GM23248 (cell line): Measurements from ENCODE around the gene USP37. TPM values are rescaled to one million over a fixed set of nuclear protein-coding genes. Genes with fewer than 3 reads are reported as not detected.
A peak's percentile ranks its signal among the peaks of the same experiment; 100 is the strongest.

Experiments used
- DNase-seq: peaks from one replicate; pipeline ENCODE4 v3.0.0-alpha.2; 2015
- H2AFZ ChIP-seq: fragments of 200-600 bp; sonication (generic); 2 replicates; pipeline ENCODE4 v1.6.1; 2016; ENCODE audit warnings: antibody characterized with exemption
- H3F3A ChIP-seq: fragments of 200-600 bp; sonication (generic); 2 replicates; pipeline ENCODE4 v1.6.1; 2016; ENCODE audit warnings: mild to moderate bottlenecking, antibody characterized with exemption, mixed run types; ENCODE audit not compliant: insufficient read depth
- H3K27ac ChIP-seq: fragments of 200-600 bp; sonication (generic); 2 replicates; pipeline ENCODE4 v1.5.1; 2016; ENCODE audit warnings: mild to moderate bottlenecking
- H3K27me3 ChIP-seq: fragments of 200-600 bp; sonication (generic); replicated peaks from 2 replicates; pipeline ENCODE4 v1.6.1; 2016; ENCODE audit warnings: mild to moderate bottlenecking; ENCODE audit not compliant: insufficient read depth
- H3K36me3 ChIP-seq: fragments of 200-600 bp; sonication (generic); 2 replicates; pipeline ENCODE4 v1.6.1; 2016; ENCODE audit warnings: low read depth, mild to moderate bottlenecking
- H3K4me1 ChIP-seq: fragments of 200-600 bp; sonication (generic); 2 replicates; pipeline ENCODE4 v1.6.1; 2016; ENCODE audit warnings: mild to moderate bottlenecking; ENCODE audit not compliant: insufficient read depth
- H3K4me2 ChIP-seq: fragments of 200-600 bp; sonication (generic); one replicate; pipeline ENCODE4 v1.6.1; 2016; ENCODE audit warnings: mild to moderate bottlenecking; ENCODE audit not compliant: unreplicated experiment
- H3K4me3 ChIP-seq: fragments of 200-600 bp; sonication (generic); 2 replicates; pipeline ENCODE4 v1.5.1; 2016; ENCODE audit warnings: mild to moderate bottlenecking
- H3K79me2 ChIP-seq: fragments of 200-600 bp; sonication (generic); 2 replicates; pipeline ENCODE4 v1.6.1; 2016; ENCODE audit warnings: mild to moderate bottlenecking; ENCODE audit not compliant: insufficient read depth
- H3K9ac ChIP-seq: fragments of 200-600 bp; sonication (generic); 2 replicates; pipeline ENCODE4 v1.6.1; 2016; ENCODE audit warnings: mild to moderate bottlenecking
- H3K9me2 ChIP-seq: fragments of 200-600 bp; sonication (generic); 2 replicates; pipeline ENCODE4 v1.6.1; 2016; ENCODE audit warnings: mixed run types, mild to moderate bottlenecking, moderate library complexity; ENCODE audit not compliant: insufficient read depth
- H3K9me3 ChIP-seq: fragments of 200-600 bp; sonication (generic); one replicate; pipeline ENCODE4 v1.6.1; 2017; ENCODE audit warnings: low read depth
- H4K20me1 ChIP-seq: fragments of 200-600 bp; sonication (generic); 2 replicates; pipeline ENCODE4 v1.6.0; 2016; ENCODE audit not compliant: insufficient read depth
- EZH2 ChIP-seq: fragments of 200-600 bp; sonication (generic); IDR thresholded peaks from 2 replicates; pipeline ENCODE4 v1.6.1; 2018; ENCODE audit warnings: antibody characterized with exemption, mild to moderate bottlenecking; ENCODE audit not compliant: insufficient read depth, poor library complexity, severe bottlenecking
- EZH2phosphoT487 ChIP-seq: fragments of 200-600 bp; sonication (generic); IDR thresholded peaks from 2 replicates; pipeline ENCODE4 v1.6.1; 2018; ENCODE audit warnings: antibody characterized with exemption, moderate library complexity, mild to moderate bottlenecking, low read depth; ENCODE audit not compliant: insufficient read depth
- WGBS, 2 experiments: methylation state at CpG; one replicate each; pipeline ENCODE4 v1.1.6; 2015 to 2017; ENCODE audit warnings: low lambda C conversion rate in 2 of 2, low coverage in 1 of 2; ENCODE audit errors: missing lambda C conversion rate in 2 of 2; 5-methylcytosine and 5-hydroxymethylcytosine counted together
- in situ Hi-C: fragments of 300-500 bp; cut with MboI; formaldehyde crosslinking; loops from 2 replicates; pipeline ENCODE4 v1.15.0; 2020
- polyA plus RNA-seq: library from polyadenylated mRNA; unstranded; fragments of >200 nt; fragmentation: Nextera tagmentation; extraction: Ambion mirVana; gene quantifications from 2 replicates; pipeline ENCODE4 v1.2.1, GENCODE V29; 2016
- total RNA-seq: library from RNA; depleted of rRNA; stranded (reverse); fragments of >200 nt; shearing (Covaris generic); gene quantifications from 2 replicates; pipeline ENCODE4 v1.2.3, GENCODE V29; 2014

The USP37 gene
- total and polyA plus RNA-seq, 2 experiments from 2014 or later: 5.0 to 6.6 TPM

DNA sequence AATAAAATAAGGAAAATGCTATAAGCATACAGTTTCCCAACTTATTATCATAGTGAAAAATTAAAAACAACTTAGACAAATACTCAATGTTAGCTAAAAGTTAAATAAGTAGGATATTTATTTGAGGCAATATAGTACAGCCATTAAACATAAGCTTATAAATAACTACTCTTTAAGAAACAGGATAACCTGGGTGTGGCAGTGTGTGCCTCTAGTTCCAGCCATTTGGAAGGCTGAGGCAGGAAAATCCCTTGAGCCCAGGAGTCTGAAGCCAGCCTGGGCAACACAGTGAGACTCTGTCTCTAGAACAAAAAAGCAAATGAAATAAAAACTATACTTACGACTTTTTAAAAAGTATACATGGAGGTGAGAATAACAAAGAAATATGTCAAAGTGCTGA, 109.6 kb downstream of the USP37 start:
- in situ Hi-C loops: no loop called here
- H3K27me3 ChIP-seq: no peaks in the 10 kb centered on the region
- peaks cover 8% of the 10 kb centered on the region for H3K36me3 ChIP-seq
- H3K4me3 ChIP-seq: no peak overlapping the region
- no peak overlapping the region for H3K9ac ChIP-seq
- WGBS, 2 experiments: 93 to 94% methylated on average over 1 of the region's 1 CpG
- H3K9me2 ChIP-seq: no peaks in the 10 kb centered on the region
- no peaks in the 10 kb centered on the region for H4K20me1 ChIP-seq
- H3K27ac ChIP-seq: no peak overlapping the region
- H3K79me2 ChIP-seq: no peaks in the 10 kb centered on the region
- no peaks in the 10 kb centered on the region for H3F3A ChIP-seq
- no peaks in the 10 kb centered on the region for H3K9me3 ChIP-seq
- TF ChIP-seq EZH2 (no peak), EZH2phosphoT487 (no peak)
- H3K4me2 ChIP-seq: no peak overlapping the region
- no peaks in the 10 kb centered on the region for H3K4me1 ChIP-seq
- H2AFZ ChIP-seq: no peak overlapping the region
- DNase-seq: no peak

DNA sequence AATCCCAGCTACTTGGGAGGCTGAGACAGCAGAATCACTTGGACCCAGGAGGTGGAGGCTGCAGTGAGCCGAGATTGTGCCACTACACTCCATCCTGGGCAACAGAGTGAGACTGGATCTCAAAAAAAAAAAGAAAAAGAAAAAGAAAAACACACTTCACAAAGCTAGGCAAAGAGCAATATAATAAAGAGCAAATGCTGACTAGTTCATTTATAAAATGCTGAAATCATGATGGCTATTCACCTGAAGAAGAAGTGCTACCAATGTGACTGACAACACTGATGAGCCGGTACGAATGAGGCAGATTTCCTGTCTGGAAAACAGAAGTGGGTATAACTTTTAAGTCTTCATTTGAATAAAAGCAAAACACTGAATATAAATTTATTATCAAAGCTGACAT, 111.3 kb downstream of the USP37 start:
- TF ChIP-seq EZH2phosphoT487 (no peak), EZH2 (no peak)
- no peak overlapping the region for H3K9ac ChIP-seq
- H2AFZ ChIP-seq: no peak overlapping the region
- no peaks in the 10 kb centered on the region for H4K20me1 ChIP-seq
- 97 to 99% methylated on average over 3 of the region's 3 CpGs for WGBS, 2 experiments
- H3K4me2 ChIP-seq: no peak overlapping the region
- no peak overlapping the region for H3K27ac ChIP-seq
- no peak overlapping the region for H3K4me3 ChIP-seq
- DNase-seq: no peak
- no peaks in the 10 kb centered on the region for H3K27me3 ChIP-seq
- no peaks in the 10 kb centered on the region for H3F3A ChIP-seq
- in situ Hi-C loops: no loop called here
- no peaks in the 10 kb centered on the region for H3K9me3 ChIP-seq
- H3K79me2 ChIP-seq: no peaks in the 10 kb centered on the region
- H3K4me1 ChIP-seq: no peaks in the 10 kb centered on the region
- H3K36me3 ChIP-seq: peaks cover 14% of the 10 kb centered on the region
- H3K9me2 ChIP-seq: no peaks in the 10 kb centered on the region

DNA sequence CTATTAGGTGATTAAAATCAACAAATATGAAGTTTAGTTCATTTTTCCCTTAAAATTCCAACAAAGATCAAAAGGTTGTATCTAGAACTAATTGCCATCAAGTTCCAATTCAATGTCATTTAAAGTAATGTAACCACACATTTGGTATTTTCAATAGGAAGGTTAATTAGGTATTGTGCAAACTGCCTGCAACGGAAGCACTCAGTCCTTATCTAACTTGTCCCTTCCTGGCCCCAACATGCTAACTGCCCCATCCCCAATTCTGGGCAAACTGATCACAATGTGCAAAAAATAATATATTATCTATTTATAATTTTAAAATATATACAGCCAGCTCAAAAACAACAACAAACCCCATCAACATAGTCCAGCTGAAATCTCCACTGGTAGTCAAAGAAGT, 116.1 kb downstream of the USP37 start:
- Histone ChIP-seq H3K27ac (no peak overlapping the region), H3F3A (no peaks in the 10 kb centered on the region; the same call in 1 of the 2 replicates), H3K36me3 (peaks cover 19% of the 10 kb centered on the region), H3K9ac (no peak overlapping the region), H3K9me2 (no peaks in the 10 kb centered on the region), H3K27me3 (no peaks in the 10 kb centered on the region), H2AFZ (no peak overlapping the region), H4K20me1 (no peaks in the 10 kb centered on the region), H3K79me2 (no peaks in the 10 kb centered on the region), H3K4me3 (no peak overlapping the region), H3K4me1 (no peaks in the 10 kb centered on the region), H3K9me3 (no peaks in the 10 kb centered on the region), H3K4me2 (no peak overlapping the region)
- no peak for DNase-seq
- TF ChIP-seq EZH2phosphoT487 (no peak), EZH2 (no peak)
- in situ Hi-C loops: no loop called here
- 93 to 100% methylated on average over 1 of the region's 1 CpG for WGBS, 2 experiments

DNA sequence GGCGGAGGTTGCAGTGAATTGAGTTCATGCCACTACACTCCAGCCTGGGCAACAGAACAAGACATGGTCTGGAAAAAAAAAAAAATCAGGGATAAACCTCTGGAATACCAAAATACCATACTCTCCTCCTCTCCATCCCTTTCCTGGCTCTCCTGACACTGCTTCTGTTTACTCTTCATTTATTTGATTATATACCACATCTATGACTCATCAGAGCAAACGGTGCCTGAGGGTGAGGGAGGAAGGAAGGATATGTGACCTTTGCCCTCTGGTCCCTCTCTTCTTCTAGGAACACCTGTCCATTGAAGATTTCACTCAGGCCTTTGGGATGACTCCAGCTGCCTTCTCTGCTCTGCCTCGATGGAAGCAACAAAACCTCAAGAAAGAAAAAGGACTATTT, 119.2 kb downstream of the USP37 start:
- Histone ChIP-seq H3K4me3 (no peak overlapping the region), H3K27me3 (no peaks in the 10 kb centered on the region), H3K9me2 (no peaks in the 10 kb centered on the region), H3K9ac (no peak overlapping the region), H2AFZ (no peak overlapping the region), H3K36me3 (peaks cover 12% of the 10 kb centered on the region; the same call in 1 of the 2 replicates), H3F3A (no peaks in the 10 kb centered on the region; the same call in 1 of the 2 replicates), H3K4me2 (no peak overlapping the region), H3K9me3 (no peaks in the 10 kb centered on the region), H4K20me1 (no peaks in the 10 kb centered on the region), H3K27ac (no peak overlapping the region), H3K79me2 (no peaks in the 10 kb centered on the region), H3K4me1 (no peaks in the 10 kb centered on the region)
- 58 to 66% methylated on average over 3 of the region's 3 CpGs for WGBS, 2 experiments
- TF ChIP-seq EZH2: no peak
- no peak for TF ChIP-seq EZH2phosphoT487
- in situ Hi-C loops: no loop called here
- DNase-seq: peak; percentile 34

DNA sequence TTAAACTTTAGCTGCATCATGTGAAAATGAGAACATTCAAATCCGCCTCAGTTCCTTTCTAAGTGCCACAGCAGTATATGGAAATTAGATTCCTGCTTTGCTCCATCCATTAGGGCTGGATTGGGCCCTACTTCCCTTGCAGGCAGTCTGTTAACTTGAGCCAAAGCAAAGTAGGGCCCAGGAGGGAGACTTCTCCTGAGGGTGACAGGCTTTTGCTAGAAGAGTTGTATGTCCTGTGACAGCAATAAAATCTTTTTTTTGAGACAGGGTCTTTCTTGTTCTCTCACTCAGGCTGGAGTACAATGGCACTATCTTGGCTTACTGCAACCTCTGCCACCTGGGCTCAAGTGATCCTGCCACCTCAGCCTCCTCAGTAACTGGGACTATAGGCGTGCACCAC, 121.1 kb downstream of the USP37 start:
- Histone ChIP-seq H3K27ac (no peak overlapping the region), H3K4me1 (no peaks in the 10 kb centered on the region), H3K4me2 (no peak overlapping the region), H3F3A (no peaks in the 10 kb centered on the region; the same call in 1 of the 2 replicates), H3K9ac (no peak overlapping the region), H3K4me3 (no peak overlapping the region), H3K79me2 (no peaks in the 10 kb centered on the region), H3K9me3 (no peaks in the 10 kb centered on the region), H2AFZ (no peak overlapping the region), H3K27me3 (no peaks in the 10 kb centered on the region), H4K20me1 (no peaks in the 10 kb centered on the region), H3K9me2 (no peaks in the 10 kb centered on the region), H3K36me3 (peaks cover 5% of the 10 kb centered on the region; the same call in 1 of the 2 replicates)
- TF ChIP-seq EZH2phosphoT487 (no peak), EZH2 (no peak)
- 100% methylated on average over 2 of the region's 2 CpGs for WGBS, 2 experiments
- no peak for DNase-seq
- in situ Hi-C loops: no loop called here
